Measurements from ENCODE around the gene ZNF283.
"Not testable (repeated sequence)": the region's sequence is repeated elsewhere in the genome, so short reads cannot be mapped to it uniquely, and the experiment has no call there.

Gene ZNF283

DNA sequence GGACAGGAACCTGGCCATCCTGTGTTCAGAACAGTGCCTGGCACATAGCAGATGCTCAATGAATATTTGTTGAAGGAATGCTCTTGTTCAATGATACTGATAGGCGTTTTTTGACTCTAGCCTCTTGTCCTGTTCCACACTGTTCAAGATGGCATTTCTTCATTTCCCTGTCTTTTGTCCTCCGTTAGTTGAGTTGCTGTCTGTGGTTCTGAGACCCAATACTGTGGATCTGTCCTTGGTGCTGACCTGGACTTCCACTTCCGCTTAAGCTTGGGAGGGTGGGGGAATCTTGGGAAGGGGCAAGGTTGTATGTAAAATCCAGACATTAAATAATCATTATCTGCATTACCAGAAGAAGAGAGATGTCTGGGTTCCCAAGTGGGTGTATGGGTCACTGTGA lies 38.1 kb upstream of the ZNF283 start:
- Histone ChIP-seq H3K9me3 (ENCODE audit: control insufficient read depth, insufficient read depth, low read length) (no peaks in the 10 kb centered on the region), H3K36me3 (ENCODE audit: insufficient read depth, low read length) (no peaks in the 10 kb centered on the region), H3K4me1 (ENCODE audit: insufficient read depth, low read length) (peaks cover 9% of the 10 kb centered on the region; the same call in 1 of the 2 replicates), H3K9ac (ENCODE audit: low read depth, low read length) (no peak overlapping the region)

DNA sequence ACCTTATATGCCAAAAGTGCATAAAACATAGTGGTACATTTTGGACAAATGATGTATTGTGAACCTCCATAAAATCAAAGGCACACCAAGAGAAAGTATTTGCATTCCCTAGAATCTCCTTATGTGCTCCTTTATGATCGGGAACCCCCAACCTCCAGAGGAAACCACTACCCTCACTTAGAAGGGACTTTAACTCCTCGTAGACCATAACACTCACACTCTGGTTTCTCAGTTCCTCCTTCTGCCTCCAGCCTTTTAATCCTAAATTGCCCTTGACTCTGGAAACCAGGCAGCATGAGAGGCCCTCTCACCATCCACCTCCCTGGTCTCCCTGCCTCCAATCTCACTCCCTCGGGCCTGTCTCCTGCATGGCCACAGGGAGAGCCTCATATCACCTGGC lies 36.5 kb upstream of the ZNF283 start:
- H3K4me1 ChIP-seq (ENCODE audit: insufficient read depth, low read length) = no peaks in the 10 kb centered on the region
- no peak overlapping the region for H3K9ac ChIP-seq (ENCODE audit: low read depth, low read length)
- H3K36me3 ChIP-seq (ENCODE audit: insufficient read depth, low read length) = no peaks in the 10 kb centered on the region
- H3K9me3 ChIP-seq (ENCODE audit: control insufficient read depth, insufficient read depth, low read length) = no peaks in the 10 kb centered on the region

DNA sequence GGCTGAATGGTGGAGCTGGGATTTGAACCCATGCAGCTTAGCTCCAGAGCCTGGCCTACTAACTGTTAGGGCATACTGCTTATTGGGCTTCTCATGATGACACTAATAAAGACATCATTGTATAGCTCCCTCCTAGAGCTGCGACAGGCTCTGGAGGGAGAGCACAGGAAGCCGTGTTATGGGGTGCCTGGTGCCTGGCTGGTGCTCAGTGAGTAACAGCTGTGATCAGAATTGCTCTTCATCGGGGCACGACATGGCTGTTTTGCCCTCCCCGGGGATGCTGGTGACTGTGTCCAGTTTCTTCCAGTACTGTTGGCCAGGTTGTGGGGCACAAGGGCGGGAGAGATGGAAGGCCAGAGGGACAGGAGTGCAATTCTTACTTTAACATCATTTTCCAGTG lies 30.0 kb upstream of the ZNF283 start:
- no peaks in the 10 kb centered on the region for H3K9me3 ChIP-seq (ENCODE audit: control insufficient read depth, insufficient read depth, low read length)
- H3K9ac ChIP-seq (ENCODE audit: low read depth, low read length) = no peak overlapping the region
- no peaks in the 10 kb centered on the region for H3K36me3 ChIP-seq (ENCODE audit: insufficient read depth, low read length)
- H3K4me1 ChIP-seq (ENCODE audit: insufficient read depth, low read length) = no peaks in the 10 kb centered on the region

DNA sequence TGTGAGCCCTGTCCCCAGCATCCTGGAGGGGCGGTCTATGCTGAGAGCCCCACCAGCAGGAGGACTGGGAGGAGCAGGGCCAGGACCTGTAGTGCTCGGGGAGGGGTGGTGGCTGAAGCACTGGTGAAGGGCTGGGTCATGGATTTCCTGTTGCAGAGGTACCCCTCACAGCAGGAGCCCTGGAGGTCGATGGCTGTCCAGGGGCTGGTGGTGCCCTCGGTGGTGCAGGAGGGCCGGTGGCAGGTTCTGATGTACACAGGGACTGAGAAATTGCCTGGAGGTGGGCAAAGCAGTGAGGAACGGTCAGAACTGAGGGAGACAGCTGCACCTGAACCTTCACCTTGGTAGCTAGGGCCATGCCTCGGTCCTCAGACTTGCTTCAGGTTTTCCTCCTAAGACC lies 29.6 kb upstream of the ZNF283 start:
- Histone ChIP-seq H3K9ac (ENCODE audit: low read depth, low read length) (no peak overlapping the region), H3K4me1 (ENCODE audit: insufficient read depth, low read length) (no peaks in the 10 kb centered on the region), H3K36me3 (ENCODE audit: insufficient read depth, low read length) (no peaks in the 10 kb centered on the region), H3K9me3 (ENCODE audit: control insufficient read depth, insufficient read depth, low read length) (no peaks in the 10 kb centered on the region)

DNA sequence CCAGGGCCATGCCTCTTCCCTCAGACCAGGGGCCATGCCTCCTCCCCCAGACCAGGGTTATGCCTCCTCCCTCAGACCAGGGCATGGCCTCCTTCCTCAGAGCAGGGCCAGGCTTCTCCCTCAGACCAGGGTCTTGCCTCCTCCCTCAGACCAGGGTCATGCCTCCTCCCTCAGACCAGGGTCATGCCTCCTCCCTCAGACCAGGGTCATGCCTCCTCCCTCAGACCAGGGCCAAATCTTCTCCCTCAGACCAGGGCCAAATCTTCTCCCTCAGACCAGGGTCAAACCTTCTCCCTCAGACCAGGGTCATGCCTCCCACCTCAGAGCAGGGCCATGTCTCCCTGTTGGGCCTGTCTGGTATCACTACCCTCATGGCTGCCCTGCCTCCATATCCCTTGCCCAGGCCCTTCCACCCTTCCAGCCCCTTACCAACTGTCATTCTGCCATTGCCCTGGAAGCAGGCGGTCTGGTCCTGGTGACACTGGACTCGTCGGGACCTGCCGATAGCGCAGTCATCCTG lies 29.0 kb upstream of the ZNF283 start:
- peak overlapping the region; percentile 61; the same call in 1 of the 2 replicates for H3K9ac ChIP-seq (ENCODE audit: low read depth, low read length)
- no peaks in the 10 kb centered on the region for H3K36me3 ChIP-seq (ENCODE audit: insufficient read depth, low read length)
- H3K9me3 ChIP-seq (ENCODE audit: control insufficient read depth, insufficient read depth, low read length) = no peaks in the 10 kb centered on the region
- no peaks in the 10 kb centered on the region for H3K4me1 ChIP-seq (ENCODE audit: insufficient read depth, low read length)

DNA sequence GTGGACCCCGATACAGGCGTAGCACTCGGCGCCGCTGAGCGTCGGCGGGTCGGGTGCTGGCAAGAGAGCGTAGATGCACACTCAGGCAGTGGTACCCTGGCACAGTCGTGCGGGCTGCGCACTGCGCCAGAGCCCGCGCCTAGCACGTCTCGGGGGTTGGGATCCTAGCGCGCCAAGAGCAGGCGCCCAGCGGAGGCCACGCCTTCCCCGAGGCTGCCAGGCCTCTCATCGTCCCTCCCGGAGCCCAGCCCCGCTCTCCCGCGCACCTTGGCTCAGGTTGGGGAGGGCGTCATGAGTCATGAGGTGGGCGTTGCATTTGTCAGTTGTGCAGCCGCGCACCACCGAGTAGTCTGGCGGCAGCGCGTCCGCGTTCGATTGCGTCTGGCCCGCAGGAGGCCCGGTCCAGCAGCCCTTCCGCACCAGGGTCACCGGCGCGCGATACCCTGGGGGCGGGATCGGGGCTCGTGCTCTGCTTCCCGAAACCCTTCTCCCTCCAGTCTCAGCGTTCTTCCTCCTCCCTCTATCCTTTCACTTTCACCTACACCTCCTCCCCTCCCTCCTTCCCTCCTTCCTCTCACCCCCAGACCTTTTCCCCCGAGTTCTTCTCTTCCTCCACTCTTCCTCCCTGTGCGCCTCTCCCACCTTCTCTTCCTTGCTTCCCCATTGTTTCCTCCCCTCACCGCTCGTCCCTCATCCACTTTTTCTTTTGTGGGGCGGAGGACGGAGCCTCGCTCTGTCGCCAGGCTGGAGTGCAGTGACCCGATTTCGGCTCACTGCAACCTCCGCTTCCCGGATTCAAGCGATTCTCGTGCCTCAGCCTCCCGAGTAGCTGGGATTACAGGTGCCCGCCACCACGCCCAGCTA lies 28.3 kb upstream of the ZNF283 start:
- H3K9me3 ChIP-seq (ENCODE audit: control insufficient read depth, insufficient read depth, low read length) = no peaks in the 10 kb centered on the region
- H3K4me1 ChIP-seq (ENCODE audit: insufficient read depth, low read length) = no peaks in the 10 kb centered on the region
- no peaks in the 10 kb centered on the region for H3K36me3 ChIP-seq (ENCODE audit: insufficient read depth, low read length)
- peak overlapping the region; percentile 61; the same call in 1 of the 2 replicates for H3K9ac ChIP-seq (ENCODE audit: low read depth, low read length)

DNA sequence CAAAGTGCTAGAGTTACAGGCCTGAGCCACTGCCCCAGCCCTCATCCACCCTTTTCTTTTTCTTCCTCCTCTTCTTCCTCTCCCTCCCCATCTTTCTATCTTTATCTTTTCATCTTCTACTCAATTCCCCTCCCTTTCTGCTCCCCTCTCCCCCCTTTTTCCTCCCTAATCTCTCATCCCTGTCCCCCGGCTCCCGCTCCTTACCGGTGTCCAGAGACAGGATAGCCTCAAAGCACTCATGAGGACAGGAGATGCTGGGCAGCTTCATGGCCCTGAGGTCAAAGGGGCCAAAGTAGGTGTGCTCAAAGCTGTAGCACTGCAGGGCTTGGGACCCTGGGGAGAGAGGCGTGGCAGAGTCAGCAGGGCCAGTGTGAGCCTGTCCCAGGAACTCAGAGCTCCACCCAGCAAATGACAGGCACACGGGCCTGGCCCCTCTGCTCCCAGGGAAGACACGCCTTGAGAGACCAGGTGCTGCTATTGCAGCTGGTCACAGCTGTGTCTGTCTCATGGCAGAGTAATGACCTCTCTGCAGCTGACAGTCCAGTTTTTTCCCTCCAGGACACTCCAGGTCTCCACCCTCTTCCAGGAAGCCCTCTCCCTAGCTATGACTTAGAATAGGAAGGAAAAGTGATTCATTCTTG lies 27.5 kb upstream of the ZNF283 start:
- Histone ChIP-seq H3K9ac (ENCODE audit: low read depth, low read length) (peak overlapping the region; percentile 61; the same call in 1 of the 2 replicates), H3K9me3 (ENCODE audit: control insufficient read depth, insufficient read depth, low read length) (no peaks in the 10 kb centered on the region), H3K36me3 (ENCODE audit: insufficient read depth, low read length) (no peaks in the 10 kb centered on the region), H3K4me1 (ENCODE audit: insufficient read depth, low read length) (no peaks in the 10 kb centered on the region)

DNA sequence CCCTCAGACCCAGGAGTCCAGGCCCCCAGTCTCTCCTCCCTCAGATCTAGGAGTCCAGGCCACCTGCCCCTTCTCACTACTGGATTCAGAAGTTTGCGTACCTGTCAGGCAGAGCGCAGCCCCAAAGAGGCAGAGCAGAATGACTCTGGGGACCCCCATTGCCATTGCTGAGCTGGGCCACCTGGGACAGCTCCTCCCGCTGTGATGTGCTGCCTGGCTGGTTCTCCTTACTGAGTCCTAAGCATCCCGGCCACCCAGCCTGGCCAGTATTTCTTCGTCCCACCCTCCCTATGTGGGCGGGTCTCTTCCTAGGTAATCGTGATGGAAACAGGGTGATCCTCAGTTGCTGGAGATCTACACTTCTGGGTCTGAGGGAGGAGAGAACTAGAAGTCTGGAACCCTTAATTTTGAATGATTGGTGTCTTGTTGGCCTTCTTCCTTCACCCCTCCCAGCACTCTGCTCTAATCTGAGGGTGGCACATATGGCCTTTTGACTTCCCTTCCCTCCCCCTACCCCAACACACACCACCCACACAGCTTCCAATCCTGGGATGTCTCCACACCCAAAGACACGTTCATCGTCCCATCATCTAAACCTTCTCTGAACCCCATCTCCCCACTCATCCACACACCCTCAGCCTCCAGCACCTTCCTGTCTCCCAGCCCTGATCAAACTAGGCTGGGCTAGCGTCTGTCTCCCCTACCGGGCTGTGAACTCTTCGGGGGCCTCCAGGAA lies 24.7 kb upstream of the ZNF283 start, which contains the start of gene LYPD5:
TSS of gene LYPD5 (minus strand) at position 232 of the 736 bp plus-strand sequence. CDS start at position 165, 67 bp downstream.
- Histone ChIP-seq H3K9ac (ENCODE audit: low read depth, low read length) (no peak within 1 kb of the TSS), H3K9me3 (ENCODE audit: control insufficient read depth, insufficient read depth, low read length) (no peaks in the 10 kb centered on the region), H3K4me1 (ENCODE audit: insufficient read depth, low read length) (no peaks in the 10 kb centered on the region), H3K36me3 (ENCODE audit: insufficient read depth, low read length) (no peaks in the 10 kb centered on the region)

DNA sequence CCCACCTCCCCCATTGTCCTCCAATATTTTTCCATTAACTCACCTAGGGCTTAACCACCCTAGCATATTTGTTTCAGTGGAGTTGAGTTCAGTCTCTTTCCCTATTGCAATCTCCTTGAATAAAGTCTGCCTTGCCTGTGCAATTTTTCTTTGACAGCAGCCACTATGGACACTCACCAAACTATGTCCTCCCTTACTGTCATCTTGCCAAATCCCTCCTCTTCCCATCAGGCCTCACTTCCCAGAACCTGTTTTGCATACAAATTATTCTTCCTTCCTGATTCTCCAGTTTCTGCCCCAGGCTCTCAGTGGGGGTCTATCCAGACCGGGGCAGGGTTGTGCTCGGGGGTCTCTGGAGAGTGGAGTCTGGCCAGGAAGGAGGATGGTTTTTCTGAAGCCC lies 22.7 kb upstream of the ZNF283 start:
- no peak overlapping the region for H3K9ac ChIP-seq (ENCODE audit: low read depth, low read length)
- no peaks in the 10 kb centered on the region for H3K9me3 ChIP-seq (ENCODE audit: control insufficient read depth, insufficient read depth, low read length)
- H3K36me3 ChIP-seq (ENCODE audit: insufficient read depth, low read length) = no peaks in the 10 kb centered on the region
- H3K4me1 ChIP-seq (ENCODE audit: insufficient read depth, low read length) = no peaks in the 10 kb centered on the region

DNA sequence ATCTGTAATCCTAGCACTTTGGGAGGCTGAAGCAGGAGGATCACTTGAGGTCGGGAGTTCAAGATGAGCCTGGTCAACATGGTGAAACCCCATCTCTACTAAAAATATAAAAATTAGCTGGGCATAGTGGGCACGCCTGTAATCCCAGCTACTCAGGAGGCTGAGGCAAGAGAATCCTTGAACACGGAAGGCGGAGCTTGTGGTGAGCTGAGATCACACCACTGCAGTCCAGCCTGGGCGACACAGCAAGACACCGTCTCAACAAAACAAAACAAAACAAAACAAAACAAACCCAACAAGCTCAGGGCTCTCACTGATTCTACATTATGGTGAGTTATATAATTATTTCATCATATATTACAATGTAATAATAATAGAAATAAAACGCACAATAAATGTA lies 20.7 kb upstream of the ZNF283 start:
- H3K4me1 ChIP-seq (ENCODE audit: insufficient read depth, low read length); H3K36me3 ChIP-seq (ENCODE audit: insufficient read depth, low read length); H3K9ac ChIP-seq (ENCODE audit: low read depth, low read length); H3K9me3 ChIP-seq (ENCODE audit: control insufficient read depth, insufficient read depth, low read length): not testable (repeated sequence)

DNA sequence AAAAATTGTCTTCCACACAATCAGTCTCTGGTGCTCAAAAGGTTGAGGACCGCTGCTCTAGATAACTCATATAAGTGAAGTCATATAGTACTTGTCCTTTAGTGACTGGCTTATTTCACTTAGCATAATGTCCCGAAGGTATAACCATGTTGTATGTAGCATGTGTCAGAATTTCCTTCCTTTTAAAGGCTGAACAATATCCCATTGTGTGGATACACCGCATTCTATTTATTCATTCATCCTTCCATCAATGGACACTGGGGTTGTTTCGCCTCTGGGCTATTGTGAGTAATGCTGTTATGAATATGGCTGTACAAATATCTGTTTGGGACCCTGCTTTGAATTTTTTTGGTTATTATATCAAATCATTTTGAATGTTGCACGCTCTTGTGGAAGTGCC lies 20.3 kb upstream of the ZNF283 start:
- no peaks in the 10 kb centered on the region for H3K4me1 ChIP-seq (ENCODE audit: insufficient read depth, low read length)
- H3K9me3 ChIP-seq (ENCODE audit: control insufficient read depth, insufficient read depth, low read length) = no peaks in the 10 kb centered on the region
- no peaks in the 10 kb centered on the region for H3K36me3 ChIP-seq (ENCODE audit: insufficient read depth, low read length)
- no peak overlapping the region for H3K9ac ChIP-seq (ENCODE audit: low read depth, low read length)

DNA sequence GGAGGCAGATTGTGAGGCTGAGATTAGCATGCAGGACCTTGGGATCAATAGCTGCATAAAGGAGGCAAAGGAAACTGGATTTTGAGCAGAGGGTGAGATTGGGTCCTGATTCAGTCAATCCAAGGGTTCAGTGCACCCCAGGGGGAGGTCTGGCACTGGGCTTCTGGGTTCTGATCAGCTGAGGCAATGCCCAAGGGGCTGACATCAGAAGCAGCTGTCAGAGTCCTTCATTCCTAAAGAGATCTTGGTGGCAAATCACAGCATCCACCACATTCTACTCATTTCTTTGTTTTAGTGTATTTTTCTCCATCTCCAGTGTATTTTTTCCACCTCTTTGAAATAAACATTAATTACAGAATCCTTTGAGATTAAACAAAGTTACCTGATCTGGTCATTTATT lies 19.5 kb upstream of the ZNF283 start:
- H3K4me1 ChIP-seq (ENCODE audit: insufficient read depth, low read length) = no peaks in the 10 kb centered on the region
- H3K36me3 ChIP-seq (ENCODE audit: insufficient read depth, low read length) = no peaks in the 10 kb centered on the region
- H3K9ac ChIP-seq (ENCODE audit: low read depth, low read length) = no peak overlapping the region
- no peaks in the 10 kb centered on the region for H3K9me3 ChIP-seq (ENCODE audit: control insufficient read depth, insufficient read depth, low read length)

DNA sequence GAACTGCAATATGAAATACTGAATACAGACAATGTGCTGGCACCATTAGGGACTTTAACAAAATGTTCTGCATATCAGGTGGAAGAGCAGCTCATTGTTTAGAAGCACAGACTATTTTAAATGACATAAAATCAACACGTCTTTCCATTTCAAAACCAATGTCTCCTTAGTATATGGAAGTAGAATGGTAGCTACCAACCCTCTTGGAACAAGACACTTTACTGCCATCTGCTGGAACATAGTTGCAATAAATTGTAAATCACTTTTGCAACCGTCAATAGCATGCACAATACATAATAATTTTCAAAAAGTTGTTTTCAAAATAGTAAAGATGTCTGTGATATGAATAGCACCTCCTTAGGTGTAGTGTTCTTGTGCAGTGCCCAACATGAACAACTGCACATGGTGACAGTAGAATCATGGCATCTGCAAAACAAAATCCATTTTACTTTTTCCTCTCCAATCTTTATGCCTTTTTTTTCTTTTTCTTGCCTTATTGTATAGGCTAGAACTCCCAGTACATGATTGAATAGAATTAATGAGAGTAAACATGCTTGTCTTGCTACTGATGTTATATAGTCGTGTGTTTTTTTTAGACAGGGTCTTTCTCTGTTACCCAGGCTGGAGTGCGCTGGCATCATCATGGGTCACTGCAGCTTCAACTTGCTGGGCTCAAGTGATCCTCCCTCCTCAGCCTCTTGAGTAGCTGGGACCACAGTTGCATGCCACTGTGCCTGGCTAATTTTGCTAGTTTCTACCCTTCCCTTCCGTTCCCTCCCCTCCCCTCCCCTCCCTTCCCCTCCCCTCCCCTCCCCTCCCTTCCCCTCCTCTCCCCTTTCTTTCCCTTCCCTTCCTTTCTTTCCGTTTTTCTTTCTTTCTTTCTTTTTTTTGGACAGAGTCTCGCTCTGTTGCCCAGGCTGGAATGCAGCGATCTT lies 17.1 kb upstream of the ZNF283 start:
- Histone ChIP-seq H3K9me3 (ENCODE audit: control insufficient read depth, insufficient read depth, low read length) (no peaks in the 10 kb centered on the region), H3K36me3 (ENCODE audit: insufficient read depth, low read length) (no peaks in the 10 kb centered on the region), H3K4me1 (ENCODE audit: insufficient read depth, low read length) (no peaks in the 10 kb centered on the region), H3K9ac (ENCODE audit: low read depth, low read length) (no peak overlapping the region)

Data from ES-I3 (cell line).